Testis (tissue), 2 donors: ENCODE measurements around the gene PRF1.

Source experiments
- POLR2A ChIP-seq: fragments of 450-650 bp; IDR thresholded peaks from one replicate; pipeline ENCODE4 v1.6.1; 2017; ENCODE audit warnings: antibody characterized with exemption, mild to moderate bottlenecking, moderate library complexity
- TF ChIP-seq, protein P1 (sequence below), 3 experiments: fragments of 450-650 bp in 2 of 3; fragments of 200-600 bp in 1 of 3; sonication (generic) in 1 of 3; IDR thresholded peaks; one replicate each; pipeline ENCODE4 v1.5.1; 2016 to 2019; ENCODE audit warnings: antibody characterized with exemption in 3 of 3, mild to moderate bottlenecking in 2 of 3, moderate library complexity in 1 of 3

DNA sequence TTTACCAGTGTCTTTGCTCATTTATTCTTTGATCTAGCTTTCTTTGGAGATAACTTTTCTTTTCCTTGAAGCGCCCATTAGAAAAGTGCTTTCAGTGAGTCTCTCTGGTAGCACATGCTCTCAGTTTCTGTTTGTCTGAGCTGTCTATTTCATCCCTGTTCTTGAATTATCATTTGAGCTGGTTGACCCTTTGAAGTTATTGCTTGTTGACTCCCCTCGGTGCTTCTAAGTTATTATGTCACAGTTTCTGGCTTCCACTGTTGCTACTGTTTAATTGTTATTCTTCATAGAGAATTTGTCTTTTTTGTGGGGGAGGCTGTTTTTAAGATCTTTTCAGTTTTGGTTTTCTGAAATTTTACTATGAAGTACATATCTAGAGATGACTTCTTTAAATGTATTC is 11.4 kb upstream of the PRF1 start:
- TF ChIP-seq, protein P1, sequence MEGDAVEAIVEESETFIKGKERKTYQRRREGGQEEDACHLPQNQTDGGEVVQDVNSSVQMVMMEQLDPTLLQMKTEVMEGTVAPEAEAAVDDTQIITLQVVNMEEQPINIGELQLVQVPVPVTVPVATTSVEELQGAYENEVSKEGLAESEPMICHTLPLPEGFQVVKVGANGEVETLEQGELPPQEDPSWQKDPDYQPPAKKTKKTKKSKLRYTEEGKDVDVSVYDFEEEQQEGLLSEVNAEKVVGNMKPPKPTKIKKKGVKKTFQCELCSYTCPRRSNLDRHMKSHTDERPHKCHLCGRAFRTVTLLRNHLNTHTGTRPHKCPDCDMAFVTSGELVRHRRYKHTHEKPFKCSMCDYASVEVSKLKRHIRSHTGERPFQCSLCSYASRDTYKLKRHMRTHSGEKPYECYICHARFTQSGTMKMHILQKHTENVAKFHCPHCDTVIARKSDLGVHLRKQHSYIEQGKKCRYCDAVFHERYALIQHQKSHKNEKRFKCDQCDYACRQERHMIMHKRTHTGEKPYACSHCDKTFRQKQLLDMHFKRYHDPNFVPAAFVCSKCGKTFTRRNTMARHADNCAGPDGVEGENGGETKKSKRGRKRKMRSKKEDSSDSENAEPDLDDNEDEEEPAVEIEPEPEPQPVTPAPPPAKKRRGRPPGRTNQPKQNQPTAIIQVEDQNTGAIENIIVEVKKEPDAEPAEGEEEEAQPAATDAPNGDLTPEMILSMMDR (IDR thresholded peaks at IDR 0.05), result no peak
- TF ChIP-seq POLR2A, result no peak
